GF-D8 (cell line): Measurements from ENCODE around the gene HPS5.
"Not testable (repeated sequence)": the region's sequence is repeated elsewhere in the genome, so short reads cannot be mapped to it uniquely, and the experiment has no call there.

Experiments used
- DNase-seq: peaks from one replicate; lab custom pipeline; 2025; lab: John Stamatoyannopoulos, UW

The HPS5 gene

GRCh38 chr11:18321969-18322711 is at the start of gene HPS5, which contains the start of gene GTF2H1:
Gene HPS5, minus strand, starts transcription at chr11:18322140. Its CDS starts 4,282 bp downstream, at chr11:18317858.
Gene GTF2H1, plus strand, starts transcription at chr11:18322567. Its CDS starts 10,508 bp downstream, at chr11:18333075.
- peak; percentile 80 for DNase-seq

- no peak for DNase-seq
Observed at GRCh38 chr11:18371279-18371678, 49.3 kb upstream of the HPS5 start.

GRCh38 chr11:18369398-18369797 is 47.5 kb upstream of the HPS5 start:
- no peak for DNase-seq

GRCh38 chr11:18368221-18368620 is 46.3 kb upstream of the HPS5 start:
- no peak for DNase-seq

DNA sequence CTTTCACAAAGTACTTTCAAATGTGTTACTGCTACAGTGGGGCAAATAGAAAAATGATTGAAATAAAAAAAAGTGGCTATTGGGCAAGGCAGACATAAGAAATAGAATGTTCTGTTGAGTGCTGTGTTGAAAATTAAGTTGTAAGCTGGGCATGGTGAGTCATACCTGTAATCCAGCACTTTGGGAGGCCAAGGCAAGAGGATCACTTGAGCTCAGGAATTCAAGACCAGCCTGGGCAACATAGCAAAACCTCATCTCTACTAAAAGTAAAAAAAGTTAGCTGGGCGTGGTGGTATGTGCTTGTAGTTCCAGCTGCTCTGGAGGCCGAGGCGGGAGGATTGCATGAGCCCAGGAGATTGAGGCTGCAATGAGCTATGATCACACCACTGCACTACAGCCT is 45.5 kb upstream of the HPS5 start:
- no peak for DNase-seq

GRCh38 chr11:18366286-18366685 is 44.3 kb upstream of the HPS5 start:
- no peak for DNase-seq

GRCh38 chr11:18365741-18366140 is 43.8 kb upstream of the HPS5 start:
- no peak for DNase-seq

DNA sequence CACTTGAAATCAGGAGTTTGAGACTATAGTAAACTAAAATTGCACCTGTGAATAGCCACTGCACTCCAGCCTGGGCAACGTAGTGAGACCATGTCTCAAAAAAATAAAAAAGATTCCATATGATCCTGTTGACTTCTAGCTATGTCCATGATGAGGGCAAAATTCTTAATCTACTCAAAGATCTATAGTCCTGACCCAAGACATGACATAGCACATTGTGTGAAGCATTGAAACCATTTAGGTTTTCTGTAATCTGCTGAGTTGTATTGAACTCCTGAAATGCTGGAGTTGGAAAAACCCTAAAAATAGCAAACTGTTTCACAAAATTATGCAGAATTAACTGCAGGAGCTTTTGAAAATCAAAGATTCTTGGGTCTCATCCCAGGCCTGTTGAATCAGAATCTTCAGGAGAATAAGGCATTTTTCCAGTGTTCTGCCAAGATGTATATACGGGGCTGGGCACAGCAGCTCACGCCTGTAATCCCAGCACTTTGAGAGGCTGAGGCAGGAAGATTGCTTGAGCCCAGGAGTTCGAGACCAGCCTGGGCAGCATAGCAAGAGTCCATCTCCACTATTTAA is 42.6 kb upstream of the HPS5 start:
- no peak for DNase-seq

GRCh38 chr11:18361154-18361553 is 39.2 kb upstream of the HPS5 start:
- DNase-seq, result no peak

GRCh38 chr11:18358646-18359045 is 36.7 kb upstream of the HPS5 start:
- DNase-seq, result no peak

DNA sequence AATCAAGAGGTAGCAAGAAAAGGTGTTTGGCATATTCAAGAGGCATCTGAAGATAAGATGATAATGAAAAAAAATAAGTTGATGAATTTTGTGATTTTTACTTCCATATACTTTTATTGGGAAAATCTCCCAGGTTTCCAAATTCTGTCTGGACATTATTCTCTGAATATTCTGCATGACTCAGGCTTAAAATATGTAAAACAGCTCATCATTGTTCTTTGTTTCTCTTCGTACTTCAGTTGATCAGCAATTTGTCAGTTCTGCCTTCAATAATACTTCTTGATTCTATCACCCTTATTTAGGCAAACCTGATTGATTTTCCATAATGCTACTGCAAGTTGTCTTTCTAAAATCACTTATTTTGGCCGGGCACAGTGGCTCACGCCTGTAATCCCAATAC is 30.6 kb upstream of the HPS5 start:
- DNase-seq, result no peak

DNA sequence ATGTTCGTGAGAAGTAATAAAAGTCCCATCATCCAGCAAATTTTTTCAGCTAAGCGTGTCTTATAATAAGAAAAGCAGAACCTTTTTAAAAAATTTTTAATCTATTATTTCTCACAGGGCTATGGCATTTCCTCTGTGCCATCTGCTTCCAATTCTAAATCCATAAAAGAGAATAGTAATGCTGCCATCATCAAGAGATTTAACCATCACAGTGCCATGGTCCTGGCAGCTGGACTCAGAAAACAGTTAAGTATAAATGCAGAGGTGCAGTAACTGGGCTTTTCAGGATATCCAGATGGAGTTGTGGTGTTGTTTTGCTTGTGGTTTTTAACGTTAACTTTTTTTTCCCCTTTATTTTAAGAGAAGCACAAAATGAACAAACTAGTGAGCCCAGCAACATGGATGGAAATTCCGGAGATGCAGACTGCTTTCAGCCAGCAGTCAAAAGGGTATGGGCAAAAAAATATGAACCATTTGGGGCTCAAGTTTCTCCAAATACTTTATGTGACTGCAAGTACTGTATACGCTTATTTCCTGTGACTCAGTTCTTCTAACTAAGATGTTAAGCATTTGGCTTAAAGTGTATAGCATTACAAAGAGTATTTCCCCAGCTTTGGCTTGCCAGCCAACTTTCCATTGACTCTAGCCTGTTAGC is 25.7 kb upstream of the HPS5 start:
- DNase-seq, result no peak

DNA sequence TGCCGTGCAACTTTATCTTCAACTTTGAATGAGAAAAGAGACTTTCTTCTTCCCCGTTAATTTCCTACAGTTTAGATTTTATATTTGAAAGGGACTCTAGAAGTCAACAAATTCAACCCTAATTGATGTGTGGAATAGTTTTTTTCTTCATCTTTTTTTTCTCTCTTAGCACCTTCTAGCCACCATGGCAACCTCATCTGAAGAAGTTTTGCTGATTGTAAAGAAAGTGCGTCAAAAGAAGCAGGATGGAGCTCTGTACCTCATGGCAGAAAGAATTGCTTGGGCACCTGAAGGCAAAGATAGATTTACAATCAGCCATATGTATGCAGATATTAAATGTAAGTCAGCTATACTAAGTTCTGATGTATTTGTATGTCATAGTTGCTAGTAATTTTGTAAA is 11.0 kb upstream of the HPS5 start:
- DNase-seq, result no peak

GRCh38 chr11:18332302-18332701 is 10.4 kb upstream of the HPS5 start:
- no peak for DNase-seq

DNA sequence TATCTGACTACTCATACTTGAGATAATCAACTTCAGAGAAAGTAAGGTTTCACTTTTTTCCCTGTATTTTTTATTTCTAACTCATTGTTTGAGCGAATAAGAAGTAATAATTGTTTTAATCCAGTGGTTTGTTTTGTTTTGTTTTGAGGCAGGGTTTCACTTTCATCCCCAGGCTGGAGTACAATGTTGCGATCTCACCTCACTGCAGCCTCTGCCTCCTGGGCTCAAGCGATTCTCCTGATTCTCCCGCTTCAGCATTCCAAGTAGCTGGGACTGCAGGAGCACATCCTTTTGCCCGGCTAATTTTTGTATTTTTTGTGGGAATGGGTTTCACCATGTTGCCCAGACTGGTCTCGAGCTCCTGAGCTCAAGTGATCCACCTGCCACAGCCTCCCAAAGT is 9.0 kb upstream of the HPS5 start:
- DNase-seq, result no peak

DNA sequence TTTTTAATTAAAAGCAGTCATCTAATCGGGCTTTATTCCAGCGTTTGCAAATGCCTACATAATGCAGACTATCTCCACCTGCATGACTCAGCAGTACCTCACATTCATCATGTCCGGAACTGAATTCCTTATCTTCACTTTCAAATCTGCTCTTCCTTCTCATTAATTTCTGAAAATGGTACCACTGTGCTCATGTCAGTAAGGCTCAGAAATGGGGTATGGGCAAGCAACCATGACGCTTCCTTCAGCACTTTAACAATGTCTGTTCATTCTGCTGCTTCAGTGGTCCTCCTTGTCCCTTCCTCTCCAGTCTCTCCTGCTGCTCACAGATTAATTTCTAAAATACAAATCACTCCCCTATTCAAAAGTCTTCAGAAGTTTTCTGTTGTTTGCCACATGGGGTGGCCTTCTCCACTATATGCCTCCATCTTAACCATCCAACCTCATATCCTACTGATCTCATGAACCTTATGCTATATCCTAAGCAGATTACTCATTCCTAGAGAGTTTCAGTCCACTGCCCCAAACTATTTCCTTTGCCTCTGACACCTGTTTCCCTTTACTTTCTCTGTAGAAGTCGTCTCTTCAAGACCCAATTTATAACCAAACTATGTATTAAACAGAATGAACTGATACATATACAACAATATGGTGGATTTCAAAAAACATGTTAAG is 7.4 kb upstream of the HPS5 start:
- DNase-seq, result no peak

DNA sequence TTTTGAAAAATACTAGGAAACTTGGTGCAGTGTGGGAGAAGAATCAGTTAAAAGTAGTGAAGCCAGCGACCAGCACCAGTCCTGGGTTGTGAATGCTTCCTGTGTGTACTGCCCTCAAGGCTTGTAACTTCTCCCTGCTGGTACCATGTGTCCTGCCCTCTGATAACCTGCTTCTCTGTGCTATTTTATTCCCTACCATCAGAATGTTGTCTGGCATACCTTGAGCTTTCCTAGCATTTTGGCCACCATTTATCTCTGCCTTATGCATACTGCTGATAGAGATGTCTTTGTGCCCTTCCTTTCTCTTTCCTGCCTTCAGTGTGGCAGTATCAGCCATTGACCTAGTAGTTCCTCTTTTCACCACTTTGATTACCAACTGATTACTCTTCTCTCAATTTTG is 2.4 kb upstream of the HPS5 start:
- no peak for DNase-seq

DNA sequence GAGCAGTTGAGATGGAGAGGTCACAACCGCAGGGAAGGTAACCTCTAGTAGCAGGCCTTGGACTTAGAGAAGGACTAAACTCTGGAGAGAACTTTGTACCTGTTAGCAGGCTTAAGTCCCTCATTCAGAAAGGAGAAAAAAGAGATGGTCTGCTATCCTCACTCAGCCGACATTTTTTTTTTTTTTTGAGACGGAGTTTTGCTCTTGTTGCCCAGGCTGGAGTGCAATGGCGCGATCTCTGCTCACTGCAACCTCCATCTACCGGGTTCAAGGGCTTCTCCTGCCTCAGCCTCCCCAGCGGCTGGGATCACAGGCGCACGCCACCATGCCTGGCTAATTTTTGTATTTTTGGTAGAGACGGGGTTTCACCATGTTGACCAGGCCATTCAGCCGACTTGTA is 1.9 kb upstream of the HPS5 start:
- DNase-seq, result not testable (repeated sequence)

DNA sequence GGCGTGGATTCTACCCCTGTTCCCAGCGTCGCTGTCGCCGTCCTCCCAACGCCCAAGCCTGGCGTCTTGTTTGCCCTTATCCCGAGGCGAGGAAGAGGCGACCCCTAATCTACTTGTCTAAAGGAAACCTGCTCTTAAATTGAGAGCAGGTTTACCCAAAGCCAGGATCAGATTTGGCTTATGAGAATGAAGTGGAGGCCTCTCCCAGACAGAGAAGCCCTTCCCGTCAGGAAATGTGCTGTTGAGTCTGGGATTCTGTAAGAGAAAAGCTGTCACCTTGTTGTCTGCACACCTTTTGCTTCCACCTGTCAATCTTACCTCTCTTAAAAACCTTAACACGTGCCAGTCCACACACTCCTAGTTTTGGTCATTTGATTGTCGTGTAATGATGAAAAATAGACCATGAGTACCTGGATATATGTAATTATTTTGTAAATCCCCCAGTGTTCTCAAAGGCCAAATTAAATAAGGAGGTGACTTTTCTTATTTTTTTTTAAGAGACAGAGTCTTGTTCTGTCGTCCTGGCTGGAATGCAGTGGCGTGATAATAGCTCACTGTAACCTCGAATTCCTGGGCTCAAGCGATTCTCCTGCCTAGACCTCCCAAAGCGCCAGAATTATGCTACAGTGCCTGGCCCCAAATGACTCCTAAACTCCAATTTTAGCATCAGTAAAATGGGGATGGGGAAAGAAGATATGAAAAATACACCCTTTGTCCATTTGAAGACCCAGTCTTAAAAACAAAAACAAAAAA is 1.1 kb upstream of the HPS5 start:
- no peak for DNase-seq

DNA sequence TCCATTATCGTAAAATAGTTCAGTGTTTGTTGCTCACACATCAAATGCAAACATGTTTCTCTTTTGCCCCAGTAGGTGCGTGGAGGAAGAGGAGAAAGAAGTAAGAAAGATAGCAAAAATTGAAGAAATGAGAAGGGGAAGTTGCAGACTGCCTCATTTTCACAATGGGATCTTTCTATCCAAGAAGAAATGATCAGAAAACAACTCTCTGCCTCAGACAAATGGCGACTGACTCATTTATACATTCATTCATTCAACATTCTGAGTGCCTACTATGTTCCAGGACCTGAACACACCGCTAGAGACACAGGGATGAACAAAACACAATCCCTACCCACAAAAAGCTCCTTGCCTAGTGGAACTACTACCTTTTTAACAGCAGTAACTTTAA is 367 bp downstream of the HPS5 start:
- no peak for DNase-seq

DNA sequence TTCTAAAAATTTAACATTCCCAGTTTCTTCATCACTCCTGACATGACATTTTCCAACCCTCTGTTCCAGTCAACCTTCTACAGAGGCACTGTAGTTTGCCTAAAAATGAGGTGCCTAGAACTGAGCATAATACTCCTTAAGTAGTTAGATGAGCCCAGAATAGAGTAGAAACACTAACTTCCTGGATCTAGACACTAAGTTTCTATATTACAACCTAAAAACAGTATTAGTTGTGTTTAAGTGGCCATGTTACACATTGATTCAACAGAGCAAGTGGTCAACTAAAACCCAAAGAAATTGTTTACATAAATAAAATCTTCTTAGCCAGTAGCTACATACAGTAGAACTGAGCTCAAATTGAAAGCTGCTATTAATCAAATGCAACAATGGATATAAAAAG is 1.3 kb downstream of the HPS5 start:
- DNase-seq, result no peak

- DNase-seq, result no peak
Observed at GRCh38 chr11:18319914-18320313, 2.0 kb downstream of the HPS5 start.
